ENCODE data around the gene MYH14. TPM values are rescaled to one million over a fixed set of nuclear protein-coding genes. Genes with fewer than 3 reads are reported as not detected.

The MYH14 gene
- total and polyA plus RNA-seq, 9 of the 15 experiments (the other 6 are each of a cell fraction or from before 2014, with no cell fraction given) = 0.04 to 0.86 (median 0.19) TPM; not detected in 2

GRCh38 chr19:50325310-50326100 lies 122.1 kb downstream of the MYH14 start (continued):
- peak; percentile 84 for TF ChIP-seq MIER1 (IDR thresholded peaks at IDR 0.05; ENCODE audit: low read depth)
- peak; percentile 95 for TF ChIP-seq NRF1 (conservative IDR thresholded peaks at IDR 0.05 in 1 of 2, IDR thresholded peaks at IDR 0.05 in 1 of 2)
- TF ChIP-seq EHMT2 (IDR thresholded peaks at IDR 0.05) = peak; percentile 86
- TF ChIP-seq ZNF3 (CRISPR knock-in tag; IDR thresholded peaks at IDR 0.05) = no peak
- TF ChIP-seq ARID1B (IDR thresholded peaks at IDR 0.05) = no peak
- TF ChIP-seq ZBED1 (IDR thresholded peaks at IDR 0.05) = no peak
- TF ChIP-seq ZNF197 (CRISPR knock-in tag; IDR thresholded peaks at IDR 0.05; ENCODE audit: low read depth) = 0 out of 2 replicates have a peak, but pooled peaks have one; percentile 34
- peak; percentile 81 for TF ChIP-seq CCNT2 (IDR thresholded peaks at IDR 0.05; ENCODE audit: borderline replicate concordance, extremely low read depth, insufficient read length, low read depth, low read length)
- TF ChIP-seq VEZF1 (CRISPR knock-in tag; IDR thresholded peaks at IDR 0.05) = peak; percentile 82
- no peak for TF ChIP-seq ZNF609 (CRISPR knock-in tag; IDR thresholded peaks at IDR 0.05; ENCODE audit: borderline replicate concordance)
- 0 out of 2 replicates have a peak, but pooled peaks have one; percentile 25 for TF ChIP-seq RBFOX2 (IDR thresholded peaks at IDR 0.05; ENCODE audit: low read depth, low read length)
- peak; percentile 43; the same call in 1 of the 2 replicates for TF ChIP-seq ZBTB1 (CRISPR knock-in tag; IDR thresholded peaks at IDR 0.05; ENCODE audit: borderline replicate concordance, low read depth)
- TF ChIP-seq CEBPB (tag; IDR thresholded peaks at IDR 0.05) = no peak
- 0 out of 2 replicates have a peak, but pooled peaks have one; percentile 8 for TF ChIP-seq ZNF740 (CRISPR knock-in tag; IDR thresholded peaks at IDR 0.05)
- no peak for TF ChIP-seq ZNF740 (tag; IDR thresholded peaks at IDR 0.05)
- no peak for TF ChIP-seq NR2F6 (CRISPR knock-in tag; IDR thresholded peaks at IDR 0.05)
- TF ChIP-seq ZBTB2 (IDR thresholded peaks at IDR 0.05) = peak; percentile 76; the same call in 1 of the 2 replicates
- TF ChIP-seq MED1 (CRISPR knock-in tag; IDR thresholded peaks at IDR 0.05; ENCODE audit: borderline replicate concordance) = peak; percentile 82; the same call in 1 of the 2 replicates

Measured in K562 (cell line).